Uterus (tissue), 2 donors: ENCODE measurements around the gene FITM1.

Experiments
- POLR2A ChIP-seq, 2 donors: fragments of 450-650 bp; IDR thresholded peaks; one replicate each; pipeline ENCODE4 v1.6.1; 2016; ENCODE audit warnings: antibody characterized with exemption in 2 of 2, mild to moderate bottlenecking in 1 of 2, moderate library complexity in 1 of 2
- TF ChIP-seq, protein P1 (sequence below), 4 experiments: fragments of 200-600 bp in 2 of 4; fragments of 450-650 bp in 2 of 4; sonication (generic) in 2 of 4; IDR thresholded peaks; one replicate each; pipeline ENCODE4 v1.5.1; 2016 to 2019; ENCODE audit warnings: antibody characterized with exemption in 4 of 4, mild to moderate bottlenecking in 2 of 4, moderate library complexity in 1 of 4

DNA sequence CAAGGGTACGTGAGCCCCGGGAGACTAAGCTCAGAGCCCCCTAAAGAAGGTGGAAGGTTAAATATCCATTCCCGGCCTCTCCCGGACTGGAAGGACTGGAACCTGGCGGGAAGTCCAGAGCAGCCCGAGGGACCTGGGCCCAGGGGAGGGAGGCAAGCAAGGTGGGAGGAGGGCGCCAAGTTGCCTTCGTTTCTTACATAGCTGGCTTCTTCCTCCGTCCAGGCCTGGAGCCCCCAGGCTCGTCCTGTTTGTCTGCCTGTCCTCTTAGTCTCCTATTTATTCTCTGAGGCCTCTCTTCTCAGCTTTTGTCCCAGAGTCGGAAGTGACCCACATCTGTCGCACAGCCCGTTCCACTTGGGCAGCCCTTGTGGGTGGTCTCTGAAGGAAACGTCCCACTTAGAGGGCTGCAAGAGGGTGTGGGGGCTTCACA lies 35.6 kb upstream of the FITM1 start:
- TF ChIP-seq, protein P1, sequence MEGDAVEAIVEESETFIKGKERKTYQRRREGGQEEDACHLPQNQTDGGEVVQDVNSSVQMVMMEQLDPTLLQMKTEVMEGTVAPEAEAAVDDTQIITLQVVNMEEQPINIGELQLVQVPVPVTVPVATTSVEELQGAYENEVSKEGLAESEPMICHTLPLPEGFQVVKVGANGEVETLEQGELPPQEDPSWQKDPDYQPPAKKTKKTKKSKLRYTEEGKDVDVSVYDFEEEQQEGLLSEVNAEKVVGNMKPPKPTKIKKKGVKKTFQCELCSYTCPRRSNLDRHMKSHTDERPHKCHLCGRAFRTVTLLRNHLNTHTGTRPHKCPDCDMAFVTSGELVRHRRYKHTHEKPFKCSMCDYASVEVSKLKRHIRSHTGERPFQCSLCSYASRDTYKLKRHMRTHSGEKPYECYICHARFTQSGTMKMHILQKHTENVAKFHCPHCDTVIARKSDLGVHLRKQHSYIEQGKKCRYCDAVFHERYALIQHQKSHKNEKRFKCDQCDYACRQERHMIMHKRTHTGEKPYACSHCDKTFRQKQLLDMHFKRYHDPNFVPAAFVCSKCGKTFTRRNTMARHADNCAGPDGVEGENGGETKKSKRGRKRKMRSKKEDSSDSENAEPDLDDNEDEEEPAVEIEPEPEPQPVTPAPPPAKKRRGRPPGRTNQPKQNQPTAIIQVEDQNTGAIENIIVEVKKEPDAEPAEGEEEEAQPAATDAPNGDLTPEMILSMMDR (IDR thresholded peaks at IDR 0.05) = no peak
- no peak for TF ChIP-seq POLR2A (IDR thresholded peaks at IDR 0.05)
